ENCODE results near the gene AFAP1L2. TPM values are rescaled to one million over a fixed set of nuclear protein-coding genes. Genes with fewer than 3 reads are reported as not detected.

The AFAP1L2 gene
- total RNA-seq, 1 donor from 2014 or later = 29.5 TPM

GRCh38 chr10:114276066-114276465 lies 128.2 kb downstream of the AFAP1L2 start:
- TF ChIP-seq POLR2AphosphoS5 (IDR thresholded peaks at IDR 0.05; ENCODE audit: insufficient read depth in 1 of 2, low read depth in 1 of 2) (no peak), POLR2A (IDR thresholded peaks at IDR 0.05) (no peak), CTCF (IDR thresholded peaks at IDR 0.05) (no peak)
- H3K9me3 ChIP-seq = no peaks in the 10 kb centered on the region
- H3K27ac ChIP-seq = no peak overlapping the region
- no peaks in the 10 kb centered on the region for H3K36me3 ChIP-seq
- H3K4me1 ChIP-seq = peaks cover 20% of the 10 kb centered on the region
- no peak overlapping the region for H3K4me3 ChIP-seq
- no peaks in the 10 kb centered on the region for H3K27me3 ChIP-seq
- intact Hi-C loops (cut with DNase I) = no loop called here
- no peak for DNase-seq (ENCODE audit: extremely low spot score in 2 of 2)

GRCh38 chr10:114274616-114275453 lies 129.5 kb downstream of the AFAP1L2 start:
- TF ChIP-seq POLR2A (IDR thresholded peaks at IDR 0.05) = no peak
- TF ChIP-seq POLR2AphosphoS5 (IDR thresholded peaks at IDR 0.05; ENCODE audit: insufficient read depth in 1 of 2, low read depth in 1 of 2) = no peak
- no peak for TF ChIP-seq CTCF (IDR thresholded peaks at IDR 0.05)
- no peaks in the 10 kb centered on the region for H3K9me3 ChIP-seq
- no peaks in the 10 kb centered on the region for H3K36me3 ChIP-seq
- no peaks in the 10 kb centered on the region for H3K27me3 ChIP-seq
- intact Hi-C loops (cut with DNase I) = no loop called here
- no peak overlapping the region for H3K4me3 ChIP-seq
- no peak for DNase-seq (ENCODE audit: extremely low spot score in 2 of 2)
- H3K27ac ChIP-seq = no peak overlapping the region
- H3K4me1 ChIP-seq = peaks cover 23% of the 10 kb centered on the region

- Histone ChIP-seq H3K4me1 (peaks cover 20% of the 10 kb centered on the region), H3K4me3 (no peak overlapping the region), H3K27ac (no peak overlapping the region), H3K27me3 (no peaks in the 10 kb centered on the region), H3K36me3 (no peaks in the 10 kb centered on the region), H3K9me3 (no peaks in the 10 kb centered on the region)
- intact Hi-C loops (cut with DNase I) = no loop called here
- DNase-seq (ENCODE audit: extremely low spot score in 2 of 2) = no peak
- no peak for TF ChIP-seq POLR2A (IDR thresholded peaks at IDR 0.05)
- no peak for TF ChIP-seq CTCF (IDR thresholded peaks at IDR 0.05)
- no peak for TF ChIP-seq POLR2AphosphoS5 (IDR thresholded peaks at IDR 0.05; ENCODE audit: insufficient read depth in 1 of 2, low read depth in 1 of 2)
Measured at GRCh38 chr10:114273910-114274309, 130.4 kb downstream of the AFAP1L2 start.

GRCh38 chr10:114272696-114273095 lies 131.6 kb downstream of the AFAP1L2 start:
- no peaks in the 10 kb centered on the region for H3K9me3 ChIP-seq
- H3K36me3 ChIP-seq = no peaks in the 10 kb centered on the region
- no peak for TF ChIP-seq POLR2AphosphoS5 (IDR thresholded peaks at IDR 0.05; ENCODE audit: insufficient read depth in 1 of 2, low read depth in 1 of 2)
- no peak for TF ChIP-seq CTCF (IDR thresholded peaks at IDR 0.05)
- no peak for TF ChIP-seq POLR2A (IDR thresholded peaks at IDR 0.05)
- H3K27ac ChIP-seq = no peak overlapping the region
- no peak overlapping the region for H3K4me3 ChIP-seq
- no peak for DNase-seq (ENCODE audit: extremely low spot score in 2 of 2)
- intact Hi-C loops (cut with DNase I) = no loop called here
- H3K27me3 ChIP-seq = no peaks in the 10 kb centered on the region
- peaks cover 20% of the 10 kb centered on the region for H3K4me1 ChIP-seq

GRCh38 chr10:114271779-114272167 lies 132.5 kb downstream of the AFAP1L2 start:
- no peak overlapping the region for H3K27ac ChIP-seq
- no peaks in the 10 kb centered on the region for H3K27me3 ChIP-seq
- no peak for DNase-seq (ENCODE audit: extremely low spot score in 2 of 2)
- intact Hi-C loops (cut with DNase I) = no loop called here
- TF ChIP-seq CTCF (IDR thresholded peaks at IDR 0.05) (no peak), POLR2A (IDR thresholded peaks at IDR 0.05) (no peak), POLR2AphosphoS5 (IDR thresholded peaks at IDR 0.05; ENCODE audit: insufficient read depth in 1 of 2, low read depth in 1 of 2) (peak in 1 of 2 donors; percentile 42)
- peaks cover 20% of the 10 kb centered on the region for H3K4me1 ChIP-seq
- H3K36me3 ChIP-seq = no peaks in the 10 kb centered on the region
- H3K9me3 ChIP-seq = no peaks in the 10 kb centered on the region
- no peak overlapping the region for H3K4me3 ChIP-seq

Data from vagina (tissue), 2 donors.